HFF-Myc (cell line): ENCODE results near the gene RNGTT.
A peak's percentile ranks its signal among the peaks of the same experiment; 100 is the strongest.
"Not testable (repeated sequence)": the region's sequence is repeated elsewhere in the genome, so short reads cannot be mapped to it uniquely, and the experiment has no call there.

Experiments
- DNase-seq: peaks from one replicate; pipeline ENCODE4 v3.0.0-alpha.2; 2011; ENCODE audit warnings: low read depth; ENCODE audit errors: extremely low read depth
- H3K4me3 ChIP-seq: replicated peaks from 2 replicates; pipeline ENCODE4 v1.5.1; 2011; ENCODE audit warnings: low read depth, mild to moderate bottlenecking, control low read depth, low read length
- CTCF ChIP-seq: IDR thresholded peaks from 2 replicates; pipeline ENCODE4 v1.5.1; 2012; ENCODE audit warnings: mild to moderate bottlenecking, low read depth, low read length, control low read depth; ENCODE audit errors: missing control alignments

Gene RNGTT

GRCh38 chr6:88840796-88841539 is 122.5 kb downstream of the RNGTT start:
- no peak for TF ChIP-seq CTCF
- DNase-seq: no peak
- no peak overlapping the region for H3K4me3 ChIP-seq

GRCh38 chr6:88840289-88840688 is 123.1 kb downstream of the RNGTT start:
- no peak for DNase-seq
- TF ChIP-seq CTCF: no peak
- no peak overlapping the region for H3K4me3 ChIP-seq

GRCh38 chr6:88839280-88839679 is 124.1 kb downstream of the RNGTT start:
- no peak for DNase-seq
- H3K4me3 ChIP-seq: no peak overlapping the region
- TF ChIP-seq CTCF: no peak

GRCh38 chr6:88835210-88835609 is 128.2 kb downstream of the RNGTT start:
- H3K4me3 ChIP-seq: no peak overlapping the region
- DNase-seq: no peak
- no peak for TF ChIP-seq CTCF

GRCh38 chr6:88833071-88833470 is 130.3 kb downstream of the RNGTT start:
- not testable (repeated sequence) for H3K4me3 ChIP-seq, DNase-seq

- not testable (repeated sequence) for H3K4me3 ChIP-seq, DNase-seq
Observed at GRCh38 chr6:88827599-88827998, 135.8 kb downstream of the RNGTT start.

GRCh38 chr6:88825856-88826255 is 137.6 kb downstream of the RNGTT start:
- no peak for DNase-seq
- H3K4me3 ChIP-seq: no peak overlapping the region
- no peak for TF ChIP-seq CTCF

- peak; percentile 2 for DNase-seq
- no peak for TF ChIP-seq CTCF
- H3K4me3 ChIP-seq: no peak overlapping the region
Observed at GRCh38 chr6:88823998-88824397, 139.4 kb downstream of the RNGTT start.
